HK-2 (cell line): ENCODE results near the gene RNF141.

Source experiments
- DNase-seq: peaks from one replicate; pipeline ENCODE4 v3.0.0-alpha.2; 2018; ENCODE audit not compliant: unreplicated experiment

RNF141 gene, protein sequence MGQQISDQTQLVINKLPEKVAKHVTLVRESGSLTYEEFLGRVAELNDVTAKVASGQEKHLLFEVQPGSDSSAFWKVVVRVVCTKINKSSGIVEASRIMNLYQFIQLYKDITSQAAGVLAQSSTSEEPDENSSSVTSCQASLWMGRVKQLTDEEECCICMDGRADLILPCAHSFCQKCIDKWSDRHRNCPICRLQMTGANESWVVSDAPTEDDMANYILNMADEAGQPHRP

DNA sequence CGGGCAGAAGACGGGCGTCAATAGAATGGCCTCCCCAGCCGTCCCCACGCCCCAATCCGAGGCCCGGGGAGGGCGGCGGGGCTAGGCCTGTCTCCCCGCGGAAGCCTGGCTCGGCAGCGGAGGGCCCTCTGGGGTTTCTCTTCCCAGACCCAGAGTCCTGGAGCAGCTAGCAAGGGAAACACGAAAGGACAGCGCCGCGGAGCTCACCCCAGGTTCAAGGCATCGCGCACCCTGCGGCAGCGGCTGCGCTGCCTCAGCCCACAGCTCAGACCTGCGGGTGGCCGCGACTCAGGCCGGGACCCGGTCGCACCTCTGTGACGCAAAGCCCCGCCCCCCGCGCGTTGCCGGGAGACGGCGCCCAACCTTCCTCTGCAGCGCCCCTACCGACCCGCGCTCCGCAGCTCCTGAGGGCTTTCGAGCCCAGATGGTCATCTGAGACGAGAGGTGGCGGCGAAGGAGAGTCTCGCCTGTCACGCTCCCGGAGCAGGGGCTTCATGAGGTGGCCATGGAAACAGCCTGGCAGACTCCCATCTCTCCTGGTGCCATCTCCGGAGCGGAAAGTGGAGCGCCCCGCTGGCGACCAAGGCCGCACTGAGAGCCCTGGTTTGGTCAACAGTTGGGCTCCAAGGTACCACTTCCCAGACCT is at the start of gene RNF141:
TSS of gene RNF141 (minus strand) at position 273 of the 646 bp plus-strand sequence. CDS start 7,029 bp downstream, outside the sequence.
- peak; percentile 88 for DNase-seq

DNA sequence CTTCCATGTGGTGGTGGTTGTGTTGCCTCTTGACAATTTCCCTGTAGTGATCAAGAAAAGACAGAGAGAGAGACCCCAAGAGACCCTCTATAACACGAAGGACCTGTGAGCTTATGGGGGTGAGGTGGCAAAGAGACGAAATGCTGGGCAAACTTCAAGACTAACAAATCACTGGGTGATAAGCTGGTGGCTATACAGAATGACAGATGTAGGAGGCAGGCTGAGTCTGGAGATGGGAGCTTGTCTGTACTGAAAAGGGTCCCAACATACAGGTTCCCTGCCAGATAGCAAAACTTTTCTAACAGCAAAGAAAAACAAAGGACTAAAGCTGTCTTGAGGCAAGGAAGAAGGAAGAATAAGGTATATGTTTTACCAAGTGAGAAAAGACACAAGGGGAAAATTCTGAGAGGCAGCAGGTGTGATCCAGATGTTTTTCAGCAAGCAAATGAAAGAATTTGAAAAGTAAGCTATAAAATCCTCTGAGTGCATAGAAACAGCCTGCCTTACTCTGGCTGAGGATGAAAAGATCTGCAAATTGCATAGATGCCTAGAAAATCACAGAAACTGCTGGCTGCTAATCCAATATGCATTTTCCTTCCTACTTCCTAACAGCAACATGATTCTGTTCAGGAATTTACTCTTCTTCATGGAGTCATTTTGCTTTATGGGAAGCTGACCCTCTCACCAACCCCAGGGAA is 49.4 kb upstream of the RNF141 start:
- DNase-seq: no peak

DNA sequence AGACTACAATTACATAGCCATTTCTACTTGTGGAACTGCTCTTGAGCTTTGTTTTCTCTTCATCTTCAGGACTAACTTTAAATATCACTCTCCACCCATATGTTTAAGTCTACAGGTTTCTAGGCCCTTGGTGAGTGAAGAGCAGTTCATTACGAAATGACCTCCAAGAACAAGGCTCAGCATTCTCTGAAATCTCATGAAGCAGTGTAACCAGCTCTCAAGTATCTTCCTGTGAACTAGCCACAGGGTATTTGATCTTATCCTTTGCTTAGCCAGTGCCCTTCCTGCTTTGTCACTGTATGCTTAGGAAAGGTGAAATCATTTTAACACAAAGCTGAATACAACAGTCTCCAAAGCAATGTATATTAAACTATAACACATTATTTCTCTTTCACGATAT is 47.9 kb upstream of the RNF141 start:
- no peak for DNase-seq

DNA sequence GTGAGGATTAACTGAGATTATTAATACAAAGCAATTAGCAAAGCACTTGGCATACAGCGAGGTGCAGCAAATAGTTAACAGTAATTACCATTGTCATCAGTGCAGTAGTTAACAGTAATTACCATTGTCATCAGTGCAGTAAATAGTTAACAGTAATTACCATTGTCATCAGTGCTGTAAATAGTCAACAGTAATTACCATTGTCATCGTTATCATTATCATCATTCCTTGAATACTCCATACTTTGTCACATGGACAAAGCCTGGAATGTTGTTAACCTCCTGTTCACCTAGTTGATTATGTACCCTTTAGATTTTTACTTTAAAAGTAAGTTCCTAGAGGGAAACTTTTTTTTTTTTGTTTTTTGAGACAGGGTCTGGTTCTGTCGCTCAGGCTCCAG is 47.0 kb upstream of the RNF141 start:
- no peak for DNase-seq

DNA sequence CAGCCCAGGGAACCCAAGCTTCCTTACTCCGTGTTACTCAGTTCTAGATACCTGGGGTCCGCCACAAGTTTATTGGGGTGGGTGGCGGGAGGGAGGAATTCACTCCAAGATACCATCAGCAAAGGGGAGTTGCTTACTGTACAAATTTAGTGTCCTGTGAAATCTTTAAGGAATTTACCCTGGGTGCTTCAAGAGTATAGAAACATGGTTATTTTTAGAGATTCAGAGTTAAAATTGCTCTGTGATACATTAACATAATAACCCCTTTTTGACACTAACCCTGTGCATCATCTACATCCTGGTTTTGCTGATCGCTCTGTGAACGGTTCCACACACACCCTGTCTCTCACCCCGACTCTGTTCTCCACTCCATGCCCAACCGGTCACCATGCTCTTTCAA is 46.4 kb upstream of the RNF141 start:
- no peak for DNase-seq

DNA sequence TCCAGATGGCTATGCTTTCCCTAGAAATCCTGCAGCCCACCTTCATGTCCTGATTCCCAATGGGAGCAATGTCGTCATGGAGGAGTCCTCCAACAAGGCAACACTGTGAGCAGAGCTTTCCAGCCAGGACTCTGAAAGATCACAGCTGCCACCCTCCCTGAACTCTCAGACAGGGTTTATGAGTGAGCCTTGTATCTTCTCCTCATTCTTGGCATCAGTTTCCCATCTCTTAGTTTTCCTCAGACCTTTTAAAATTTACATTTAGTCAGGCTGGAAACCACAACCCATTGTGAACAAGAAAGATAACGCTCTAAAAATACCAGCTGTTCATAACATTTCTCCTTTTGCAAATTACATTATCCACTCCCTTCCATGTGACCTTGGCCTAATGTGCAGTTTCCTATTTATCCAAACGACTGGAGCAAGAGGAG is 43.1 kb upstream of the RNF141 start:
- no peak for DNase-seq

DNA sequence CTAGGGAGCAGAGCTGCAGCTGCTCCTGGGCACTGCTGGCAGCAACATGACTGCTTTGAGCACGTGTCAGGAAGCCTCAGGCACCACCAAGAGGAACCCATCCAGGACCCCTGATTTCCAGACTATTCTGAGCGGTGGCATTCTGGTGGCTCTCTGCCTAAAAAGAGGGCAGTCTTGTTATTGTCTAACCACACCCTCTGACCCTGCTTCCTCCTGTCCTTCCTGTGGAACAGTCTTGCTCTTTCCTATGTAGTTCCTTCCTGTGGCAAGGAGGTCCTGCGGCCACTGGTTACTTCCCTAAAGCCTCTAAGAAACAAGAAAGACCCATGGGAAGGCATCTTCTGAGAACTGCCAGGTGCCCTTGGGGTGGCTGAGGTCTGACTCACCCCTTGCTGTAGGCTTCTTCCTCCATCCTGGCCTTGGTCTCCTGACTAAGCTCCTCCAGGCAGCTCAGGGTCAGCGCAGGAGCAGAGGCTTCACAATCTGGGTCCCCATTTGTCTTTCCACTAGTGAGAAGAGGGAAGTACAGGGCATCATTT is 40.6 kb upstream of the RNF141 start:
- no peak for DNase-seq

DNA sequence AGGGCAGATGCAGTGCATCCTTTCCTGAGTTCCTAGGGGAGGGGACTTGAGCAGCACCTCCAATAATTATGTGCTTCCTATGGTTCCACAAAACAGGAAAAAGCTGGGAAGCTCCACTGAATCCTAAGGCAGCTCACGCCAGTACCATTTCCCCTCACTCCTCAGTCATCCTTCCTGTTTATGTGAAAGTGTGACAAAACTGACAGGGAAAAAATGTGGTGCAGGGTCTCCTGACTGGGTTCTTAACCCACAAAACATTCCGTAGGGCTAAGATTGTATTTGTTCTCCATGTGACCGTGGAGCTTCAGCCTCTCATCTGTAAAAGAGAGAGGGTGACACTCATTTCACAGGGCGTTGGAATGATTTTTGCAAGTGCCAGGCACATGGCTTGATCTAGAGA is 39.6 kb upstream of the RNF141 start:
- DNase-seq: no peak

DNA sequence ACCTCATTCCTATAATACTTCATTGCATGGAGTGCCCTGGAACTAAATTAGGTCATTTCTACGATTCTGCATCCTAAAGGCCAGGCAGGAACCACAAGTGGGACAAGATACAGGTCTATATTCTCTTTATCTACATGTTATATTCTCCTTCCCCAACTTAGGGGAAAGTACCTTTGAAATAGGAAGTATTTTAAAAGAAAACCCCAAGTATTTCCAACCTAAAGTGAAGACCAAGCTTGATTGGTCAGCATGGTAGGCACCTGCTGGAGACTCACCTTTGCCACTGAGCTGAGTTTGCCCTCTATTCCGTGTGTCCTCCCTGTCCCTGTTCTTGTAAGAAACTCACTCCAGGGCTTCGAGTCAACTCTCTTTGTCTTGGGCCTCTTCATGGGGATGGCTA is 38.7 kb upstream of the RNF141 start:
- DNase-seq: no peak

DNA sequence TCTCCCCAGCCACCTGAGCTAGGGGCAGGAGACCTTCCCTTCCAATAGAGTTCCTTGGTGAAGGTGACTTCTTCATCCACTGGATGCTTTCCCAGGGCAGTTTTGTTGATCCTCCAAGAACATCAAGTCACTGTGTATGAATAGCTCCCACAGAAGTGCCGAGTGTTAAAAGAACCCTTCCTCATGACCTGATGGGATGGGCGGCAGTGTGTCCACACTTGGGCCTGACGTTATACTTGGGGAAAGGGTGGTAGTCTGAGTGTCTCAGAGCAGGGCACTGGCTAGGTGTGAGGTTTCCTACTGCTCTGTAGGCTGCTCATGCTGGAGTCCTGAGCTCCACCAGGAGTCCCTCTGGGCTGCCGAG is 35.0 kb upstream of the RNF141 start:
- DNase-seq: no peak

DNA sequence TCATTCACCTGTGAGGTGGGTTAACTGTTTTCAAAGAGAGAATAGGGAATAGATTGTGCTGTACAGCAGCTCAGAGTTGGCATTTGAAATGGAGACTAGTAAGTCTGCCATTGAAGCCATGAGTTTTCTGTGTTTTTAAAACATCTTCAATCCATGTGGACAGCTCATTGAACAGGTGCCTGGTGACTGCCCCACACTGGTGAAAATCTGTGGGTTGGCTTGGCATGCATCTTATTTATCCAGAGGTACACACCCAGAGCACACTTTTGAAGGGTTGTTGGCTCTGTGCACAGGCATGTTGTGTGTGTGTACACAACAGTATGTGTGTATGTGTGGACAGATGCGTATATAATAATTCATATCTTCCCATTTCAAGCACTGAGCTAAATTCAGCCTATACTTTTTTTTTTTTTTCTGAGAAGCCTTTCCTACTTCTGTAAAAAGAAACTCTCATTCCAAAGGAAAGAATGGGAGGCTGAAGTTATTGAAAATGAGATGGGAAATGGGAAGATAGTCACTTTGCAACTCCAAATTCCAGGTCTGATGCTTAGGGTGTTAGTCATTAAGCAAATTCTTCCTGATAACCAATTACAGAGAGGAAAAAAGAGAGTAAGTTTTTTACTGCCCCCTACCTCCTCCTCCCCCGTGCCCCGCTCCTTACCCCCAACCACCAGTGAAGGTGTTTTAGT is 34.5 kb upstream of the RNF141 start:
- DNase-seq: no peak

DNA sequence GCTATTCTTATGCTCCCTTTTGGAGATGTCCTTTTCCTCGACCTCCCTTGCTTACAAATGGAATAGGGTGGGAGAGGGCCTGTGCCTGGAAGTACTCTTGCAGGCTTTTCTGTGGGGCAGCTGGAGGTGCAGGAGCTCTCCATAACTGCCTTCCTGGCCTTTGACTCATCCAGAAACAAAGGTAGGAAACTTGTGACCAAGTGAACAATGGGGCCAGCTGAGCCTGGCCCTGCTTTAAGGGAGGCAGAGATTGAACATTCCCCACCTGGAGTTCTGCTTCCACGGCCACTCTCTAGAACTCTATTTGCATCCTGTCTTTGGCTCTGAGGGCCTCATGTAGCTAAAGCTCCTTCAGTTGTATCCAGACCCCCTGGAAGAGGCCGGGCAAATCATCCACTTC is 32.6 kb upstream of the RNF141 start:
- DNase-seq: no peak

DNA sequence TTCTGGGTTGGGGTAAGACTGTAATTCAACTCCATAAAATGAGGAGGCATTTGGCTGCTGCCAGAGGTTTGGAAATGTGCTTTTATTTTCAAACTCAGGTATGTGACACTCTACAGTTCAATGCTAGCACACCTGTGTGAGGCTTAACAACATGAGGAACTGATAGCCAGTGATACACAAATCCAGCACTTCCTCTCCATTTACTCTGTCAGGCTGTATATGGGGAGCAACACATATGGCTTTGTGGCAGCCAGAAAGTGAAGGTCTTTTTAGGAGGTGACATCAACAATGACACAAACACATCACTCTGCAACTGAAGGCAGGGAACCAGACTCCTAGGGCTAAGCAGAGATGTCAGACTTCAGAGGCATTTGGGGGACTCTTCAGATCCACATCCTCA is 32.0 kb upstream of the RNF141 start:
- DNase-seq: no peak

DNA sequence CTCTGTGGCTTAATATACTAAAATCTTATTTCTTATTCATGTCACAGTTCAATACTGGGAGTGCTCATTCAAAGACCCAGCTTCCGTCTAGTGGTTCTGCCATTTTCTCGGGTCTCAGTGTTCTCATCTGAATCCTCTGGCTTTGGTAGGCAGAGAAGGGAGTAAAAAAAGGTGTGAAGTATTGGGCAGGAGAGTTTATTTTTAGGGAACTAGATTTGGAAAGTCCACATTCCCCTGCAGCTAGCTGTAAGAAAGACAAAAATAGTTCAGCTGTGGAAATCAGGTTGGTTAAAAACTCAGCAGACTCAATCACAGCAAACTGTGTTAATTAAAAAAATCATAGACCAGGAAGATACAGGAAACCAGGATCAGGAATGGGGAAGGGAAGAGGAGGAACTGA is 31.5 kb upstream of the RNF141 start:
- DNase-seq: no peak

DNA sequence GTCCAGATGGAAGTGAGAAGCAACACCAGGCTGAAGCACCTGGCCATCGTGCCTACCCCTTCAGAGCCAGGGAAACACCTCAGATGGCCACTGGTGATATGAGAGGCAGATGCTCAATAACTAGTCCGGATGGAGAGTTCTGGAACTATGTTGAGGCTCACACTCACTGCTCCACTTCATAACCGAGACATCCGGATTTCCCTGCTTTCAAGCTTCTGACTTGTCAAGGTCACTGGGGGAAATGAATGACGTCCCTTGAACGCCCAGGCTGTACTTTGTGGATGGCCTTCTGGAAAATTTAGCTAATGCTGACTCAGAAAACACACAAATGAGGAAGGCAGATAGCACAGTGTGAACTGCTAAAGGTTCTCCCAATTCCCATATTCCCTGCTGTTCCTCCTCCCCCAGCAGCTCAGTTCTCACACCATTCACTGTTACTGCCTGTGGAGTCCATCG is 27.5 kb upstream of the RNF141 start, which contains the start of gene LYVE1:
TSS of gene LYVE1 (minus strand) at position 180 of the 456 bp plus-strand sequence. CDS start at position 47, 133 bp downstream.
- DNase-seq: no peak

DNA sequence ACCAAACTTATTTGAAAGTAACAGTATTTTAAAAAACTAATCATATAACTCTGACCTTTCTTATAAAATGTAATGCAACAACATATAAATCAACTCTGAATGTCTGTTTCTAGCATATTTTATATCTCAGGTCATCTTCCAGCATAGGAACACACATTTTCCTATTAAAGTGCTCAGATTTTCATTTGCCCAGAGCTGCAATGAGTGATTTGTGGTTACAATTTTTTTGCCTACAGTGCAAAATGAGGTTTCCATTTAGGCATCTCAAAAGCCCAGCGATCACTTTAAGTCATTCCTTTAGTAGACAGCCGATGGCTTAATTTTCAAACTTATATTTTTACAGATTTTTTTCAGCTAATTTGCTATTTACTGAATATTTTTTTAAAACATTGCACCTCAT is 26.5 kb upstream of the RNF141 start:
- no peak for DNase-seq

DNA sequence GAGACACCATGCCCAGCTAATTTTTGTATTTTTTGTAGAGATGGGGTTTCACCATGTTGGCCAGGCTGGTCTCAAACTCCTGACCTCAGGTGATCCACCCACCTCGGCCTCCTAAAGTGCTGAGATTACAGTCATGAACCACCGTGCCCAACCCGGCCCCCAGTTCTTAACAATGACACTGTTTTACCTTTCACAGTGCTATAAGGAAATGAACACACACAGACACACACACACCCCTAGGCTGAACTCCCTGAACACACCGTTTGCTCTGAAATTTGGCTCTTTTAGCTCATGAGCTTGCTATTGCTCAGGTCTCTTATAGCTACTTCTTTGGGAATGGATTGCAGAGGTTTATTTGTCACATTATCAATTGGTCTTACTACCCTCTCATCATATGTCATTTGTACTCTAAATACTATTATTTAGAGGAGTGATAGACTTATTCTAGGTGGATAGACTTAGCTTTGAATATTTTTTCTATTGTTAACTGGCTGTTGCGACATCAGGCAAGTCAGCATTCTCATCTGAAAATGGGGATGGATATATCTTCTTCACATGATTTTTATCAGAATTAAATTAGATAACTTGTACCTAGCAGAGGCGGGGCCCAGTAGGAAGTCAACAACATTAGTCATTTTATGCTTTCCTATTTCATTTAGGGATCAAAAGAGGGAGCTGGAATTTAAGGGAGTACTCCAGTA is 25.4 kb upstream of the RNF141 start:
- no peak for DNase-seq

DNA sequence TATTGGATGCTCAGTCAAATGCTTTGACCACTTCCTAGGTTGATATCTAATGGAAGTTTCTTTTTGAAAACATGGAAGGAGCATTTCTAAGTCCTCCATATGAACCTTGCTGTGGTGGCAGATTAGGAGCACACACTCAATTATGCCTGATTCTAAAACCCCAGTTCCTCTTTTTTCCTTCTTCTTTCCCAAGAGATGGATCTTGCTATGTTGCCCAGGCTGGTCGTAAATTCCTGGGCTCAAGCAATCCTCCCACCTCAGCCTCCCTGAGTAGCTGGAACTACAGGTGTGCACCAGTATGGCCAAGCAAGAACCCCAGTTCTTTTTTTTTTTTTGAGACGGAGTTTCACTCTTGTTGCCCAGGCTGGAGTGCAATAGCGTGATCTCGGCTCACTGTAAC is 24.5 kb upstream of the RNF141 start:
- DNase-seq: no peak

DNA sequence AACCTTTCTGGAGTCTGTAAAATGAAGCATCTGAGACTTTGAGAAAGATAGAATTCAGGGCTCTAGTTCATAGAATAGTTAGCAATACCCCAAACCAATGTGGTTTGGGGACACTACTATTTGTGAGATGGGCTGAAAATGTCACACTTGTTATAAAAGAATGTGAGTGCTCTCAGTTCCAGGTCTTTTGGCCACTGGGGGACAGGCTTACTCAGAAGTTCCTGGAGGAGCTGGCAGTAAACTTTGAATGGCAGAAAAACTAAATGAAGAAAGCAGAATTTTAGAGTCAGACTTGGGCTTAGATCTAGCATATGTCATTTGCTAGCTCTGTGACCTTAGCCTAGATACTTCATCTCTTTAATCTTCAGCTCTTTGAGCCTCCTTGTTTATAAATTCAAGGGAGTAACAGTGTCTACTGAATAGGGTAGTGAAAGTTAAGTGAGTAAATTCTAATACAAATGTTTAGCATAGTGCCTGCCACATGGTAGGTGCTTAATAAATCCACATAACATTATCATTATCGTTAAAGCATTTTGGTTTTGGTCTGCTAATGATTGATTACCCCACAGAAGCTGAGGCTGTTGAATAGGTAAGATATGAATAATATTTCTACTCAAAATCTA is 23.8 kb upstream of the RNF141 start:
- no peak for DNase-seq

DNA sequence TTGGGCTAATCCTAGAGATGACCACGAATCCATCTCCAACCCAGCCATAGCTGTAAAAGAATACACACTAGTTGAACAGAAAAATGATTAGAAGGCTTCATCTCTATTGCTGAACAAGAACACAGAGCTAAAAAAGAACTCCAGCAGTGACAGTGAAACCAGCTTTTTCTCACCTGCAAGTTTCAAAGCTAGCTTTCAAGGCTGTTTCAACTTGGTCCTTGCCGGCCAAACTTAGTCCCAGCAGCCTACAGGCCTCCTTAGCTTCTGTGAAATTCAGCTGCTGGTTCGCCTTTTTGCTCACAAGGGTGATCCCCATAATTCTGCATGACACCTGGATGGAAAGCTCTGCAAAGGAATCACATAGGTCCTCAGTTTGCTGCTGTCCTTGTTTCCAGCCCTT is 23.0 kb upstream of the RNF141 start:
- DNase-seq: no peak

DNA sequence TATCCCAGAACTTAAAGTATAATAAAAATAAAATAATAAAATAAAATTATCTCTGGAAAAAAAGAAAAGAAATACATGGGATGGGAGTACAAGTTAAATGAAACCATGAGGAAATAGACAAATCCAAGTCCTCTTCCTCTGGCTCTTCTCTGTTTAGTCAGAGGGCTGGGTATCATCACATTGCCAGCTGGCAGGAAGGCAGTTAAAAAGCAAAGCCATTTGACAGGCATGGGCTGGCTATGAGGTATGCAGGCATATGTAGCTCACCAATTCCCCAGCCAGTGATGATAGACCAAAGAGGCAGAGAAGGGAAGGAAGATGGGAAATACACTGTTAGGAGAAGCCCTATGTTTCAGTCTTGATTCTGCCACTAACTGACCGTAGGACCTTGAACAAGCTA is 21.0 kb upstream of the RNF141 start:
- DNase-seq: no peak
